HG03354 (cell line): ENCODE data around the gene NOL4.
"Not testable (repeated sequence)": the region's sequence is repeated elsewhere in the genome, so short reads cannot be mapped to it uniquely, and the experiment has no call there.

Experiments used
- ATAC-seq: cut with Tn5 transposase; IDR thresholded peaks from one replicate; pipeline ENCODE4 v1.9.1; 2021; ENCODE audit warnings: mild to moderate bottlenecking; ENCODE audit not compliant: unreplicated experiment, poor library complexity, severe bottlenecking

NOL4 gene, protein sequence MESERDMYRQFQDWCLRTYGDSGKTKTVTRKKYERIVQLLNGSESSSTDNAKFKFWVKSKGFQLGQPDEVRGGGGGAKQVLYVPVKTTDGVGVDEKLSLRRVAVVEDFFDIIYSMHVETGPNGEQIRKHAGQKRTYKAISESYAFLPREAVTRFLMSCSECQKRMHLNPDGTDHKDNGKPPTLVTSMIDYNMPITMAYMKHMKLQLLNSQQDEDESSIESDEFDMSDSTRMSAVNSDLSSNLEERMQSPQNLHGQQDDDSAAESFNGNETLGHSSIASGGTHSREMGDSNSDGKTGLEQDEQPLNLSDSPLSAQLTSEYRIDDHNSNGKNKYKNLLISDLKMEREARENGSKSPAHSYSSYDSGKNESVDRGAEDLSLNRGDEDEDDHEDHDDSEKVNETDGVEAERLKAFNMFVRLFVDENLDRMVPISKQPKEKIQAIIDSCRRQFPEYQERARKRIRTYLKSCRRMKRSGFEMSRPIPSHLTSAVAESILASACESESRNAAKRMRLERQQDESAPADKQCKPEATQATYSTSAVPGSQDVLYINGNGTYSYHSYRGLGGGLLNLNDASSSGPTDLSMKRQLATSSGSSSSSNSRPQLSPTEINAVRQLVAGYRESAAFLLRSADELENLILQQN

GRCh38 chr18:34224423-34225217 lies at the start of gene NOL4:
Gene NOL4 (minus strand): TSS chr18:34224913. CDS start chr18:34223253, 1,660 bp downstream.
- ATAC-seq, result no peak

- ATAC-seq, result not testable (repeated sequence)
These were observed 41.3 kb upstream of the NOL4 start for GRCh38 chr18:34266029-34266428.

- peak; percentile 97 for ATAC-seq
These were observed 37.4 kb upstream of the NOL4 start for GRCh38 chr18:34261865-34262780.

GRCh38 chr18:34258176-34258575 lies 33.5 kb upstream of the NOL4 start:
- no peak for ATAC-seq

DNA sequence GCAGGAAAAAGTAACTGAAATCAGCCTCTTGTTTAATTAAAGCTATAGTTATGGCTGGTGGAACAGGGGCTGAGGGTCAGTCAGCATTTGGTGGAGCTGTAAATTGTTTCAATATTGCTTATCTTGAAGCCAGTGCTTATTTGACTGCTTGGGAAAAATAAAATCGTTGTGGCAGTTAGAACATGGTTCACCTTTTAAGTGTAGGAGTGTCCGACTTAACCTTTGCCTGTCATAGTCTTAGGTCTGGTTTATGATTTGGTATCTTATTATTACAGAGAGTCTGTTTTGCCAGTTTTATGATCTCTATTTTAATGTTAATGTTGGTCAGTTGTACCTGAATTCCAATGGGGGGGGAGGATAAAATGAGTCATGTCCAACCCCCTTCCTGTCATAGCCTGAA lies 27.2 kb upstream of the NOL4 start:
- ATAC-seq, result no peak

DNA sequence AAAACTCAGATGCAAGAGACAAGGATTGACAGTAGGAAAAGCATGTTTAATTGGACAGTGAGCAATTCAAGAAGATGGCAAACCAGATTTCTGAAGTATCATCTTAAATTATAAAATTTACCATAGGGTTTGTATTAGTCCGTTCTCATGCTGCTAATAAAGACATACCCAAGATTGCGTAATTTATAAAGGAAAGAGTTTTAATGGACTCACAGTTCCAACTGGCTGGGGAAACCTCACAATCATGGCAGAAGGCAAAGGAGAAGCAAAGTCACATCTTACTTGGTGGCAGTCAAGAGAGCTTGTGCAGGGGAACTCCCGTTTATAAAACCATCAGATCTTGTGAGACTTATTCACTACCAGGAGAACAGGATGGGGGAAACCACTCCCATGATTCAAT lies 24.0 kb upstream of the NOL4 start:
- no peak for ATAC-seq

DNA sequence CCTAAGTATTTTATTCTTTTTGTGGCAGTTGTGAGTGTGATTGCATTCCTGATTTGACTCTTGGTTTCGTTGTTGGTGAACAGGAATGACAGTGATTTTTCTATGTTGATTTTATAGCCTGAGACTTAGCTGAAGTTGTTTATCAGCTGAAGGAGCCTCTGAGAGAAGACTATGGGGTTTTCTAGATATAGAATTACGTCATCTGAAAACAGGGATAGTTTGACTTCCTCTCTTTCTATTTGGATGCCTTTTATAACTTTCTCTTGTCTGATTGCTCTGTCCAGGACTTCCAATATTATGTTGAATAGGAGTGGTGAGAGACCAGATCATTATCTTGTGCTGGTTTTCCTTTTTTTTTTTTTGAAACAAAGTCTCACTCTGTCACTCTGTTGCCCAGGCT lies 18.0 kb upstream of the NOL4 start:
- no peak for ATAC-seq

GRCh38 chr18:34233781-34234388 lies 9.2 kb upstream of the NOL4 start:
- ATAC-seq, result not testable (repeated sequence)

DNA sequence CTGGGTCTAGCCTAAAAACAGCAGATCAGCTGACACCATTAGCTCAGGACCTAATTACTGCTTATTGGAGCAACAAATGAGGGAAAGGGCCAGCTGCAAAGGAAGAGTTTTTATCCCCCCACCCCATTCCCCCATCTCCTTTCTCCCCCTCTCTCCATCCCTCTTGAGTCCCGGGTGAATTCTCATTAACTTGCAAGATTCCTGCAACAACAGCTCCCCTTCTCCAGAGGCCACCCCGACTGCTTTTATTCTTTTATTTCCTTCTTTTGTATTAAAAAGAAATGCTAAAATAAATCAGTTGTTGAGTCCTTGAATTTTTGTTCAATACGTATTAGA lies 473 bp upstream of the NOL4 start:
- ATAC-seq, result no peak

- no peak for ATAC-seq
These were observed 755 bp downstream of the NOL4 start for GRCh38 chr18:34223893-34224422.

DNA sequence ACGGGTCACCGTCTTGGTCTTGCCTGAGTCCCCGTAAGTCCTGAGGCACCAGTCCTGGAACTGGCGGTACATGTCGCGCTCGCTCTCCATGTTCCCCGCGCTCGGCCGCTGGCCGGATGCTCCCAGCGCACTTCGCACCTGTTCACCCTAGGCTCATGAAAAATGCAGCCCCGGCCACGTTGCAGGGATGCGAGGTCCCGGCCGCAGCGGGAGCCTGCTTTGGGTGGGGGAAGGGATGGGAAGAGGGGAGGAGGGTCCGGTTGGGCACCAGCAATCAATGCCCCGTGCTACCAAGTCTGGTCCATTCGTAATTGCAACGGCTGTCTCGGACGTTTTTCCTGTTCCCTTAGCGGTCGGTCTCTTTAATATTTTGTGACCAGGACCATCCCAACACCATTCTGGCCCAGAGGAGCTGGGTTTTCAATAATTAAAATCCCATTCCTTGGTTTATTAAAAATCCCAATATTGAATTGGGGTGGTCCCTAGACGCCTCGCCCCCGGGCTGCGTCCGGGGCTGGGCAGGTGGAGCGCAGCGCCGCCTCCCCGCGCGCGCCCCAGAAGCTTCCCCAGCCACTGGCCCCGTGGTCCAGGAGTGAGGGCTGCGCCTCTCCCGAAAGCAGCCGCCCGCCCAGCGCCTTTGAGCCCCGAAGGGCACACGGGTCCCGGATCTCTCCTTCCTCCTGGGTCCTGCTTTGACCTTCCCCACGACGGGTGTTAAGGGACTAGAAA lies 1.4 kb downstream of the NOL4 start:
- peak; percentile 28 for ATAC-seq

GRCh38 chr18:34222307-34223163 lies 2.2 kb downstream of the NOL4 start:
- peak; percentile 60 for ATAC-seq

DNA sequence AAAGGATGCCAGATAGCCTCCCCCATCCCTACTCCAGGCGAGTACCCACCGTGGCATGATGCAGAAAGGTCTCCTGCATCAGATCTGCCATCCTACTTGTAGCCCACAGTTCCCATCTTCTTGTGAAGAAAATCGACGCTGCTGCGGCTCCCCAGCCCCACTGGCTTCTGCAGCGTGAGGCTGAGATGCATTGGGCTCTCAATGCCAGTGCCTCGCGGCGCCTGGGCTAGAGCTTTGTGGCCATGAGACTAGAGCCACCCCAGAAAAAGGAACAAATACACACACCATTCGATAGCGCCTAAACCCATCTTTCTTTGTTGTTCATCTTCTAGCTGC lies 2.8 kb downstream of the NOL4 start:
- peak; percentile 14 for ATAC-seq

- no peak for ATAC-seq
These were observed 4.5 kb downstream of the NOL4 start for GRCh38 chr18:34220081-34220815.

- no peak for ATAC-seq
These were observed 5.1 kb downstream of the NOL4 start for GRCh38 chr18:34219651-34220050.

DNA sequence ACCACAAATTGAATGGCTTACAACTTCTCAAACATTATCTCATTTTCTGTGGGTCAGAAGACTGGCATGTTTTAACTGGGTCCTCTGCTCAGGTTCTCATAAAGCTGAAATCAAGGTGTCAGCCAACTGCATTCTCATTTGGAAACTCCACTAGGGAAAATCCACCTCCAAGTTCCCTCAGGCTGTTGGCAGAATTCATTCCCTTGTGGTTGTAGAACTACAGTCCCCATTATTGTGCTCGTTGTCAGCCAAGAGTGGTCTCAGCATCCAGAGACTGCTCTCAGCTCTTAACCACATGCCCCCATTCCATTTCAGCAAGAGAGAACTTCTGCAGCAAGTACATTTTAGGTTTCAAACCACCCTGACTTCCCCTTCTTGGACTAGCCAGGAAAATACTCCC lies 12.2 kb downstream of the NOL4 start:
- no peak for ATAC-seq

GRCh38 chr18:34207344-34207851 lies 17.3 kb downstream of the NOL4 start:
- ATAC-seq, result no peak
